Measurements from ENCODE around the gene SUN1.

- TF ChIP-seq POLR2AphosphoS5 (IDR thresholded peaks at IDR 0.05; ENCODE audit: low read depth, low read length) = no peak
- TF ChIP-seq TAF1 (IDR thresholded peaks at IDR 0.05; ENCODE audit: borderline replicate concordance, insufficient read depth, low read length) = no peak
Observed at GRCh38 chr7:826230-826917, 5.9 kb upstream of the SUN1 start.

Data from PFSK-1 (cell line).